ENCODE measurements around the gene CD2AP. TPM values are rescaled to one million over a fixed set of nuclear protein-coding genes. Genes with fewer than 3 reads are reported as not detected.
"Not testable (repeated sequence)": the region's sequence is repeated elsewhere in the genome, so short reads cannot be mapped to it uniquely, and the experiment has no call there.

The CD2AP gene
- total RNA-seq, 4 donors from 2014 or later = 21.2 to 34.4 (median 24.5) TPM

GRCh38 chr6:47476781-47477496, 650 bp upstream of the CD2AP start:
- Histone ChIP-seq H3K36me3 (no peaks in the 10 kb centered on the region), H3K4me3 (peak overlapping the region; percentile 84 to 88), H3K4me1 (peaks cover 0 to 35% (median 0%) of the 10 kb centered on the region in 3 donors), H3K9me3 (no peaks in the 10 kb centered on the region), H3K27me3 (no peaks in the 10 kb centered on the region), H3K27ac (peak overlapping the region; percentile 93 to 97 (median 94))
- 14 to 17% methylated on average over 9 to 14 of the region's 21 CpGs for WGBS, 2 donors (ENCODE audit: low coverage in 1 of 2)
- ATAC-seq = no peak
- TF ChIP-seq, protein P1, sequence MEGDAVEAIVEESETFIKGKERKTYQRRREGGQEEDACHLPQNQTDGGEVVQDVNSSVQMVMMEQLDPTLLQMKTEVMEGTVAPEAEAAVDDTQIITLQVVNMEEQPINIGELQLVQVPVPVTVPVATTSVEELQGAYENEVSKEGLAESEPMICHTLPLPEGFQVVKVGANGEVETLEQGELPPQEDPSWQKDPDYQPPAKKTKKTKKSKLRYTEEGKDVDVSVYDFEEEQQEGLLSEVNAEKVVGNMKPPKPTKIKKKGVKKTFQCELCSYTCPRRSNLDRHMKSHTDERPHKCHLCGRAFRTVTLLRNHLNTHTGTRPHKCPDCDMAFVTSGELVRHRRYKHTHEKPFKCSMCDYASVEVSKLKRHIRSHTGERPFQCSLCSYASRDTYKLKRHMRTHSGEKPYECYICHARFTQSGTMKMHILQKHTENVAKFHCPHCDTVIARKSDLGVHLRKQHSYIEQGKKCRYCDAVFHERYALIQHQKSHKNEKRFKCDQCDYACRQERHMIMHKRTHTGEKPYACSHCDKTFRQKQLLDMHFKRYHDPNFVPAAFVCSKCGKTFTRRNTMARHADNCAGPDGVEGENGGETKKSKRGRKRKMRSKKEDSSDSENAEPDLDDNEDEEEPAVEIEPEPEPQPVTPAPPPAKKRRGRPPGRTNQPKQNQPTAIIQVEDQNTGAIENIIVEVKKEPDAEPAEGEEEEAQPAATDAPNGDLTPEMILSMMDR (IDR thresholded peaks at IDR 0.05) = no peak
- TF ChIP-seq POLR2AphosphoS5 (IDR thresholded peaks at IDR 0.05) (no peak), EP300 (IDR thresholded peaks at IDR 0.05) (no peak), POLR2A (IDR thresholded peaks at IDR 0.05) (no peak)

DNA sequence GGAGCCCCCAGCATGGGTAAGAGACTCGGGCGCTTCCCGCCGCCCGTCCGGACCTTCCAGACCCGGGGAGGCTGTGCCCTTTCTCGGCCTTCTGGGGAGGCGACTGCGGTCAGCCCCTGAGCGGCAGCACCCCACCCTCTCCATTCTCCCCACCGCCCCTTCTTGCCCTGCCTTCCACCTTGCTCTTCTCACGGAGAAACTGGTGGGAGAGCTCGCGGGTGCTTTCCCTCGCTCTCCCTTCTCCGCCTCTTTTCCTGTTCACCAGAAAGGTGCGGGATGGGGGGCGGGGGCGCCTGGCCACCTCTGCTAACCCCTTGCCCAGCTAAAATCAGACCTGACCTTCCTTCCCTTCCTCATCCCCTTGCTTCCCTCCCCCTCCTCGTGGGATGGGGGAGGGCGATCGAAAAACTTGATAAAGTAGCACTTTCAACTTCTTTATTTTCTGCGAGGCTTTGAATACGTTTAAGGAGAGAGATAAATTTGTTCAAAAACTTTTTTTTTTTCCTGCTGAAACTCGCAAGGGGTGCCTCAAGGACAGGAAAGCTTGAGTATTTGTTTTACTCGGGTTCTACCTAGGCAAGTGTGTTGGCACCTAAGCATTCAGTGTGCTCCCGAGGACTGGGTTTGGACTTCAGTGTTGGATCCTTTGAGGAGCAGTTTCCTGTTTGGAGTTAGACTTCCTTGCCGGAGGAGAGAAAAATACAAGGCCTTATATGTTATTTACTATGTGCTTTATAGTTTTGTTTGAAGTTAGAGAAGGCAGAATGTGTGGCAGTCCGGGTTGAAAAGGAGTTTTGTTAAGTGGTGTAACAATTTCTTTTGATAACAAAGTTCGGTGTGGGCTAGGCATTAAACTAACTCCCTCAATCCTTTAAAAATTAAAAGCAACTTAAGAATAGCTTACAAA, 897 bp downstream of the CD2AP start:
- H3K36me3 ChIP-seq = no peaks in the 10 kb centered on the region
- WGBS, 2 donors (ENCODE audit: low coverage in 1 of 2) = 0% methylated on average over 10 to 19 of the region's 31 CpGs
- TF ChIP-seq, protein P1 (IDR thresholded peaks at IDR 0.05) = no peak
- peak in 1 of 2 donors; percentile 18 for TF ChIP-seq POLR2A (IDR thresholded peaks at IDR 0.05)
- no peaks in the 10 kb centered on the region for H3K9me3 ChIP-seq
- H3K27ac ChIP-seq = peak overlapping the region; percentile 93 to 97 (median 94)
- ATAC-seq = no peak
- H3K4me3 ChIP-seq = peak overlapping the region; percentile 84 to 88
- peaks cover 0 to 43% (median 0%) of the 10 kb centered on the region in 3 donors for H3K4me1 ChIP-seq
- H3K27me3 ChIP-seq = no peaks in the 10 kb centered on the region

DNA sequence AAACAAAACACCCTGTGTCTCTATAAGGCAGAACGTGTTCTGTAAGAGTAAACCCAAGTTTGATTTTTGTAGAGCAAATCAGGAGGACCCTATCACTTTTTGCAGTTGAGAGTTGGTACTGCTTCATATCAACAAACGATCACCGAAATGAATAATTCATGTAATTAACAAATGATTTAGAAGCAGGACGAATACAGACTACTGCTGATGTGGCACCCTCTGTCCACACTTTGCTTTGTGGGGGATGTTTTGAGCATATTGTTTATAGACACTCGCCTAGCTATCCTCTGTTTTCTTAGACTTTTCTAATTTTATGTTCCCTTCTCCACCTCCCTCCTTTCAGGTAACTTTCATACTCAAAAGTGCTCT, 1.5 kb downstream of the CD2AP start:
- Histone ChIP-seq H3K4me3 (peak overlapping the region; percentile 84 to 88), H3K36me3 (no peaks in the 10 kb centered on the region), H3K4me1 (peaks cover 0 to 44% (median 4%) of the 10 kb centered on the region in 3 donors), H3K27me3 (no peaks in the 10 kb centered on the region), H3K9me3 (no peaks in the 10 kb centered on the region), H3K27ac (peak overlapping the region in 3 of 4 donors; percentile 93 to 97 (median 94))
- no peak for ATAC-seq
- TF ChIP-seq POLR2AphosphoS5 (IDR thresholded peaks at IDR 0.05) (no peak), EP300 (IDR thresholded peaks at IDR 0.05) (no peak), POLR2A (IDR thresholded peaks at IDR 0.05) (no peak)
- TF ChIP-seq, protein P1 (IDR thresholded peaks at IDR 0.05) = no peak
- WGBS, 2 donors (ENCODE audit: low coverage in 1 of 2) = 0 to 7% methylated on average over 5 of the region's 5 CpGs

DNA sequence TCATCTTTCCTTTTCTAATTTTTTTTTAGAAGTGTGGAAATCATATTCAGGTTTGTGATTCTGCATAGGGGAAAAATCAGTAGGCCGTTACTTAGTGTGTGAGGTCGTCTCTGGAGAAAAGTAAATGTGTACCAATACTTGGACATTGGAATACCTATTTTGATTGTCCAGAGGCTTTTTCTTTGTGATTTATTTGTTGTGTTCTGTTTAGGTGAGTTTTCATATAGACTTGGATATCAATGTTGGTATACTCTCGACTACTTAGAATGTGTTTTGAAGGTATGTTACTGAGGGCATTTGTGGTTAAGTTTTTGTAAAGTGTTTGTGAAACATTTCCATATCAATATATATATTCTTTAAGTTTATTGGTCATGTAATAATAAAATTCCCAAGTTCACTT, 2.3 kb downstream of the CD2AP start:
- 78 to 86% methylated on average over 3 of the region's 3 CpGs for WGBS, 2 donors (ENCODE audit: low coverage in 1 of 2)
- TF ChIP-seq, protein P1 (IDR thresholded peaks at IDR 0.05) = no peak
- no peak for TF ChIP-seq POLR2AphosphoS5 (IDR thresholded peaks at IDR 0.05)
- no peak for TF ChIP-seq POLR2A (IDR thresholded peaks at IDR 0.05)
- no peak for TF ChIP-seq EP300 (IDR thresholded peaks at IDR 0.05)
- Histone ChIP-seq H3K27me3 (no peaks in the 10 kb centered on the region), H3K9me3 (no peaks in the 10 kb centered on the region), H3K27ac (no peak overlapping the region), H3K4me3 (no peak overlapping the region), H3K4me1 (peaks cover 0 to 44% (median 4%) of the 10 kb centered on the region in 3 donors), H3K36me3 (no peaks in the 10 kb centered on the region)
- ATAC-seq = no peak

DNA sequence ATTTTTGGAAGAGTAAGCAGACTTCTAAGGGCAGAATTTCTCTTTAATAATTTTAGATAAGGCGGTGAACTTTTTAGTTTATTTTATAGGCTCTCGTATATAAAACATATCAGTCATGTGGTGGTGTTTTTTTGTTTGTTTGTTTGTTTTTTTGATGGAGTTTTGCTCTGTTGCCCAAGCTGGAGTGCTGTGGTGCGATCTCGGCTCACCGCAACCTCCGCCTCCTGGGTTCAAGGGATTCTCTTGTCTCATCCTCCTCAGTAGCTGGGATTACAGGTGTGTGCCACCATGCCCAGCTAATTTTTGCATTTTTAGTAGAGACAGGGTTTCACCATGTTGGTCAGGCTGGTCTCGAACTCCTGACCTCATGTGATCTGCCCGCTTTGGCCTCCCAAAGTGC, 3.6 kb downstream of the CD2AP start:
- ATAC-seq, H3K36me3 ChIP-seq, H3K27ac ChIP-seq, H3K4me3 ChIP-seq, H3K9me3 ChIP-seq, H3K27me3 ChIP-seq: not testable (repeated sequence)
- WGBS, 2 donors (ENCODE audit: low coverage in 1 of 2) = 91 to 92% methylated on average over 5 to 8 of the region's 8 CpGs
- peaks cover 0 to 45% (median 4%) of the 10 kb centered on the region in 3 donors for H3K4me1 ChIP-seq

All from gastroesophageal sphincter (tissue), 4 donors.